T1000 (cell line): ENCODE data around the gene FAM167B.

Experiments
- DNase-seq: peaks from one replicate; lab custom pipeline; 2025; ENCODE audit warnings: mixed read lengths; lab: John Stamatoyannopoulos, UW

FAM167B gene

GRCh38 chr1:32246888-32247273, at the start of gene FAM167B:
Gene FAM167B (plus strand): TSS chr1:32247222. CDS start chr1:32247422, 200 bp downstream.
- DNase-seq, result no peak

DNA sequence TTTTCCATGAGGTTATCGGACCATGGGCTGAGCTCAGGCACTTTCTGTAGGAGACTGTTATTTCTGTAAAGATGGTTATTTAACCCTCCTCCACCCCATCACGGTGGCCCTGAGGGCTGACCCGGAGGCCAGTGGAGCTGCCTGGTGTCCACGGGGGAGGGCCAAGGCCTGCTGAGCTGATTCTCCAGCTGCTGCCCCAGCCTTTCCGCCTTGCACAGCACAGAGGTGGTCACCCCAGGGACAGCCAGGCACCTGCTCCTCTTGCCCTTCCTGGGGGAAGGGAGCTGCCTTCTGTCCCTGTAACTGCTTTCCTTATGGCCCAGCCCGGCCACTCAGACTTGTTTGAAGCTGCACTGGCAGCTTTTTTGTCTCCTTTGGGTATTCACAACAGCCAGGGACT, 49.2 kb upstream of the FAM167B start:
- DNase-seq, result no peak

- no peak for DNase-seq
These were observed 48.6 kb upstream of the FAM167B start for GRCh38 chr1:32198237-32199042.

GRCh38 chr1:32199043-32199716, 47.8 kb upstream of the FAM167B start:
- DNase-seq, result no peak

- no peak for DNase-seq
These were observed 47.3 kb upstream of the FAM167B start for GRCh38 chr1:32199717-32200072.

GRCh38 chr1:32200226-32201010, 46.6 kb upstream of the FAM167B start, which contains the start of gene CCDC28B:
Gene CCDC28B (plus strand): TSS chr1:32200595. CDS start chr1:32201936, 1,341 bp downstream.
- DNase-seq, result peak; percentile 56

GRCh38 chr1:32201011-32201855, 45.8 kb upstream of the FAM167B start:
- peak; percentile 32 for DNase-seq

GRCh38 chr1:32204943-32205361, 42.1 kb upstream of the FAM167B start:
- no peak for DNase-seq

DNA sequence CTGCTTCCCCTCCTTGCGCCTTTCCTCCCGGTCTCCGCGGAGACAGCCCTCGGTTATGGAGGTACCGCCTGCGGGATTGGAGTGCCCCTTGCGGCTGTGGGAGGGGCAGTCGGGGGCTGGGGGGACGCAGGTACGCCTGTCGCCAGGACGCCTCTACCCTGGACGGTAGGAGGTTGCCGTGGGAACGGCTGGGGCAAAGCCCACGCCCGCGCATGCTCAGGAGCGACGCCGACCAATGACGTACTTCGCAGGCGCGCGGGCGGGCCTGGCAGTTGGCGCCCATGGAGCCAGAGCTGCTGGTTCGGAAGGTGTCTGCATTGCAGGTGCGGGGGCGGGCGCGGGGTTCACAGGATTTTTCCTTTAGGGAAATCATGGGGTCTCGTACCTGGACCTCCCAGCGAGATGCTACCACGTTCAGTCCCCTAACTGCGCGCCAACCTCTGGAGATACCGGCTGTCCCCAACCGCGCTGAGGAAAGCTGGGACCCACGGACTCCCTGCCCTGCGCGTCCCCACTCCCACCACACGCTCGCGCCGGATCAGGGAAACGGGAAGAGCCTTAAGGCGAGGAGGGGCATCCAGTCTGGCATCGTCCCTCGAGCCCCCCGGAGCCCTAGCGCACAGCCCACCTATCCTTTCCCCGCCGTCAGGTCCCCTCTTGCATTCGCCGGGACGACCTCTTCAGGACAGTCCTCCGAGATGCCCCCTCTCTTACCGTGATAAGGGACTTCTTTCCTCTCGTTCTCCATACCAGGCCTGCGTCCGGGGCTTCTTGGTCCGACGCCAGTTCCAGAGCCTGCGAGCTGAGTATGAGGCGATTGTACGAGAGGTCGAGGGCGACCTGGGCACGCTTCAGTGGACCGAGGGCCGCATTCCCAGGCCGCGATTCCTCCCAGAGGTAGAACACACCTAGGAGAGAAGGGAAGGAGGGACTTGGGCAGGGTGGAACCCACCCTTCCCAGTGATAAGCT, 41.3 kb upstream of the FAM167B start, which contains the start of gene IQCC:
IQCC (plus strand) TSS at position 271 of the 970 bp plus-strand sequence; CDS start at position 282, 11 bp downstream.
- peak; percentile 70 for DNase-seq

DNA sequence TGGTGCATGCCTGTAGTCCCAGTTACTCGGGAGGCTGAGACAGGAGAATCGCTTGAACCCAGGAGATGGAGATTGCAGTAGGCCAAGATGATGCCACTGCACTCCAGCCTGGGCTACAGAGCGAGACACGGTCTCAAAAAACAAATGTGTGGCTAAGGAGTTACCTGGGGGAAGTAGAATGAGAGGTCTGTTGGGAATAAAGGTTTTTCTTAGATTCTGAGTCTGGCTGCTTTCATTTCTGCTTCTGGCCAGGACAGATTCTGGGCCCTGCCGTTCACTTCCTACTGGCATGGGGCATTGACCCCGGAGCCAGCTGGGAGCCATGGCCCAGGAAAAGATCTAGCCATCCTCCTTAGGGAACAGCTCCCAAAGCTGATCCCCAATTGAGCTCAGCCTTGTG, 38.6 kb upstream of the FAM167B start:
- no peak for DNase-seq

DNA sequence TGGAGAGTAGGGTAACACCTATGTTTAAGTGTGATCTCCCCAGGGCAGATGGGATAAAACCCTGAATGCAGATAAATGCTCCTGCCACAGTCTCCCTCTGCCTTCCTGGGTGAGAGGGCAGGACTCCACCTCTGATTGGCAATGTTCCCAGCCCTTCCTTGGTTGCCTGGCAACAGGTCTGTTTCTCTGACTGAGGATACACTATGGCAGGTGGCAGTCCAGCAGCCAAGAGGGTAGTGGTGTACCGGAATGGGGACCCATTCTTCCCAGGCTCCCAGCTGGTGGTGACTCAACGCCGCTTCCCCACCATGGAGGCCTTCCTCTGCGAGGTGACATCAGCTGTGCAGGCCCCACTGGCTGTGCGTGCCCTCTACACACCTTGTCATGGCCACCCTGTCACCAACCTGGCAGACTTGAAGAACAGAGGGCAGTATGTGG, 38.1 kb upstream of the FAM167B start, which contains the start of gene DCDC2B:
DCDC2B (plus strand) TSS at position 199 of the 438 bp plus-strand sequence; CDS start at position 204, 5 bp downstream.
- no peak for DNase-seq

GRCh38 chr1:32215629-32216480, 31.2 kb upstream of the FAM167B start:
- peak; percentile 32 for DNase-seq

DNA sequence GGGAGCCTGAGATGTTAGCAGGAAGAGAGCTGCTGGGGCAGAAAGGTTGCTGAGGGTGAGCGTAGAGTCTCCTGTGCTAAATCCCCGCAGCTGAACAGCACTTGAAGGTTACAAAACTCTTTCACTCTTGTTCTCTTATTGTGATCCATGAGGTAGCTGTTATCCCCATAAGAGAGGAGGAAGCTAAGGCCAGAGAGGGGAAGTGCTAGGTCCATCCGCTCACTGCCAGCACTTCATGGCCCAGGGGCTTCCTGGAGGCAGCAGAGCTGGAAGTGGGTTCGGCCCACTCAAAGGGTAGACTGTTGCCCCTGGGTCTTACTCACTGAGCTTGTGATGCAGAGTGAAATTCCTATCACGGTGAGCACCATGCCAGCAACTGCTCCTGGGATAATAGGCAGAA, 30.5 kb upstream of the FAM167B start:
- no peak for DNase-seq

- DNase-seq, result no peak
These were observed 28.0 kb upstream of the FAM167B start for GRCh38 chr1:32219022-32219421.

- no peak for DNase-seq
These were observed 26.1 kb upstream of the FAM167B start for GRCh38 chr1:32220746-32221580.

DNA sequence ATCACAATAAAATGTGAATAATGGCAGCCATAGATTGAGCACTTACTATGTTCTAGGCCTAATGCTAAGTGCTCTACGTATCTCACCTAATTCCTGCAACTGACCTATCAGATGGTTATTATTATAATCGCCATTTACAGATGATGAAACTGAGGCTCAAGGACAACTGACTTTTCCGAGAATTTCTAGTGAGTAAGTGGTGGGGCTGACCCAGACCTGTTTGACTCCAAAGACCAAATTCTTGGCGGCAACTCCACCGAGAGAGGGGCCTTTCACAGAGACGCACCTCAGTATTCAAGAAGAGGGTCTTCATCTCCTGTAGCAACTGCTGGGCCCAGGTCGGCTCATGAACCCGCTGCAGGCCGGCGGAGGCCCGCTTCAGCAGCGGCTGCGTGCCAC, 25.4 kb upstream of the FAM167B start:
- no peak for DNase-seq

GRCh38 chr1:32221980-32222755, 24.9 kb upstream of the FAM167B start, which contains the start of the genes EIF3I and TMEM234:
Gene EIF3I (plus strand): TSS chr1:32222407. CDS start chr1:32222442, 35 bp downstream.
Gene TMEM234 (minus strand): TSS chr1:32222353. CDS start chr1:32222322, 31 bp downstream.
- DNase-seq, result peak; percentile 72
